NT2/D1 (cell line): ENCODE data around the gene SVIP.
A peak's percentile ranks its signal among the peaks of the same experiment; 100 is the strongest.

ENCODE experiments used
- DNase-seq: peaks from one replicate; pipeline ENCODE4 v3.0.0-alpha.2; 2011; ENCODE audit warnings: low read depth, low spot score
- H3K27me3 ChIP-seq: 2 replicates; pipeline ENCODE4 v1.6.0; 2011; ENCODE audit warnings: mild to moderate bottlenecking; ENCODE audit not compliant: insufficient read length, insufficient read depth
- H3K36me3 ChIP-seq: 2 replicates; pipeline ENCODE4 v1.6.1; 2011; ENCODE audit warnings: mild to moderate bottlenecking, low read length, mixed read lengths; ENCODE audit not compliant: insufficient read depth, insufficient read length
- H3K4me1 ChIP-seq: 2 replicates; pipeline ENCODE4 v1.5.1; 2011; ENCODE audit not compliant: insufficient read depth, insufficient read length
- H3K4me3 ChIP-seq: 2 replicates; pipeline ENCODE4 v1.5.1; 2011; ENCODE audit warnings: low read depth; ENCODE audit not compliant: insufficient read length
- H3K9ac ChIP-seq: 2 replicates; pipeline ENCODE4 v1.6.0; 2011; ENCODE audit warnings: low read depth; ENCODE audit not compliant: insufficient read length
- H3K9me3 ChIP-seq: 2 replicates; pipeline ENCODE4 v1.5.1; 2011; ENCODE audit warnings: mild to moderate bottlenecking, low read length; ENCODE audit not compliant: insufficient read depth
- SUZ12 ChIP-seq: IDR thresholded peaks from 2 replicates; pipeline ENCODE4 v1.6.1; 2011; ENCODE audit not compliant: insufficient read length, insufficient read depth; ENCODE audit errors: extremely low read depth
- YY1 ChIP-seq: IDR thresholded peaks from 2 replicates; pipeline ENCODE4 v1.6.1; 2011; ENCODE audit not compliant: insufficient read length, insufficient read depth
- ZNF274 ChIP-seq: IDR thresholded peaks from 2 replicates; pipeline ENCODE4 v1.6.1; 2011; ENCODE audit warnings: mild to moderate bottlenecking, low read depth, low read length

SVIP gene

DNA sequence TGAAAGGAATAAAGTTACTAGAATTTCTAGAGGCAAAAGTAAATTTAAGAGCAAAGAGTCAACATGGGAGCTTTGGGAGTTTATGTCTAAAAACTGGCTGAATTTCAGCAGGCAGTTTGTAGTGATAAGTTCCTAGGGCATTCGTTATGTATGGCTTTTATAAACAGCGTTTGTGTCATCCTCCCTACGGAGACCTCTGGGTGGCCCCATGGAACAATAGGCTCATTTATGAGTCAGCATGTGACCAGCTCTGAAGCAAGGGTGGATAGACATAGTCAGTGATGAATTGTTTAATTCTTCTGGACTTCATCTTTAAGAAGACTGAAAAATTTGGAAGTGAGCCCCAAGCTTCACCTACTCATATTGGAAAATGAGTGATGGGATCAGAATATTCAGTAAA, 37.1 kb downstream of the SVIP start:
- H3K4me3 ChIP-seq, result no peak overlapping the region
- TF ChIP-seq YY1, result no peak
- H3K36me3 ChIP-seq, result no peaks in the 10 kb centered on the region
- DNase-seq, result no peak
- no peaks in the 10 kb centered on the region for H3K4me1 ChIP-seq
- H3K9me3 ChIP-seq, result no peaks in the 10 kb centered on the region
- no peaks in the 10 kb centered on the region for H3K27me3 ChIP-seq
- H3K9ac ChIP-seq, result no peak overlapping the region

DNA sequence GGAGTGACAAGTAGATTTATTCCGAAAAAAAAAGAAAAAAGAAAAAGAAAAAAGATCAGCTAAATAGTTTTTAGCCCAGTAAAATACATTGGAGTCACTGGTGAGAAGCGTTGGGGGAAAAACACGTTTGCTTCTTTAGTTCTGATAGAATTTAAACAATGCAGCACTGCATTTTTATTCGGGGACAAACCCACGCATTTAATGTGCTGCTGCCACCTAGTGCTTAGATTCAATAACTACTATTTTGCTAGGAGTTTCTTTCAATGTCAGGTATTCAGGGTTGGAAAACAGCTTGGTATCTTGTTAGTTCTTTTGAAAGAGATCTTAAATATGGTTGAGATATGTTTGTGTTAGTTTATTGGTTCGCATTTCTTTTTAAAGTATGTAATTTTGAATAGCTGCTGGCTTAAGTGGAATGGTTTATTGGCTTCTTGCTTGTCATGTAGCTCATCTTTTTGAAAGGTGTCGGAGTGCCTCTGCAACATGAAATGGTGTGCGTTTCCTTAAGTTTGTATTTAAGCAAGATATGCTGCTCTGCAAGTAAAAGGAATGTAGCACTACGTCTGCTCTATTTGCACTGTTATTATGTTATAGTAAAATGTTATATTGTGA, 41.9 kb downstream of the SVIP start:
- Histone ChIP-seq H3K27me3 (no peaks in the 10 kb centered on the region), H3K9ac (no peak overlapping the region), H3K9me3 (no peaks in the 10 kb centered on the region), H3K4me1 (no peaks in the 10 kb centered on the region), H3K36me3 (no peaks in the 10 kb centered on the region), H3K4me3 (no peak overlapping the region)
- peak; percentile 6 for DNase-seq
- TF ChIP-seq ZNF274, result no peak
- no peak for TF ChIP-seq SUZ12
- no peak for TF ChIP-seq YY1

DNA sequence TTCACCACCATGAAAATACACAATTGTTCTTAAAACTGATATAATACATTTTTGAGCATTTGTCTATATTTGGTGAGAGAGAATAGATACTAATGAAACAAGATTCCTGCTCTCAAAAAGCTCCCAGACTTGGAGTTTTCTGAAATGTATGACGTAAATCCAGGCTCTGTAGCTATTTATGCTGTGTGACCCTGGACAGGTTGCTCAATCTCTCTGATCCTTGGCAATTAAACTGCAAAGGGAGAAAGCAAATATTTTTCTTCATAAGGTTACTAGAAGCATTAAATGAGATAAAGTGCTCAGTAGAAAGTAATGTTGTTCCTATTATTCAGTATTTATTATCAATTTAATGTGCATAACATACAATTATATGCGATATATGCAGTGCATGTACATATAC, 42.5 kb downstream of the SVIP start:
- Histone ChIP-seq H3K4me3 (no peak overlapping the region), H3K4me1 (no peaks in the 10 kb centered on the region), H3K9ac (no peak overlapping the region), H3K36me3 (no peaks in the 10 kb centered on the region), H3K9me3 (no peaks in the 10 kb centered on the region), H3K27me3 (no peaks in the 10 kb centered on the region)
- TF ChIP-seq ZNF274 (no peak), SUZ12 (no peak), YY1 (no peak)
- no peak for DNase-seq

DNA sequence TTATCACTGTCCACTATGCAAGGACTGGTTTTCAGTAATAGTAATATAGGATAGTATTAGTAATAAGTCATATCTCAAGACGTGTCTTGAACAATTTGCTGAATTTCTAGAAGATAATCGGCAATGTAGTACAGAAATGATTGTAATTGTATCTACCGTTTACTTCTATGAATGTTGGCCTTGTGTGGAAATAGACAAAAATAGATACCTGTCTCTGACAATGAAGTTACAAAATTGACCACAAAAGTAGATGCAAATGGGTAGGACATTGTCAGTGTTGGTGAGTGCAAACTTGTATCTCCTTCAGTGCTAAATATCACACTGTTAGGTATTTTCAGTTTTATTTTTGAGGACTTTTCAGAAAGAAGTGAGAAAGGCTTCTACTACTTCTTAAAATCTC, 43.1 kb downstream of the SVIP start:
- Histone ChIP-seq H3K9me3 (no peaks in the 10 kb centered on the region), H3K36me3 (no peaks in the 10 kb centered on the region), H3K9ac (no peak overlapping the region), H3K27me3 (no peaks in the 10 kb centered on the region), H3K4me3 (no peak overlapping the region), H3K4me1 (no peaks in the 10 kb centered on the region)
- DNase-seq, result no peak
- TF ChIP-seq YY1, result no peak
- TF ChIP-seq SUZ12, result no peak
- no peak for TF ChIP-seq ZNF274

DNA sequence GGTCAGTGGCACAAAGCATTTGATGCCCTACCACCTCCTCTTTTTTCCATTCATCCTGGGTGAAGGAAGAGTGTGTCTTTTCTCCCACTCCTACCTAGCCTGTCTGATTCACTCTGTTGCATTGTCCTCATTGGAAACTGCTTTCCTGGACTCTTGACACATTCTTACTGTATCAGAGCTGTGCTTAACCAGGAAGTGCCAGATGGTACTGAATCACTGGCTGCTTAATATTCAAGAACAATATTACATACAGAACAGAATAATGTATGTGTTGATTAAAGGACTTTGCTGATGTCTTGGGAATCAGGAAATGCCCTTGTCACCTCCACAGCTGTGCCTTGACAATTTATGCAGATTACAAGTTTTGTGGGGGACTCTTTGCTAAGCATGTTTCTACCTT, 44.4 kb downstream of the SVIP start:
- no peaks in the 10 kb centered on the region for H3K4me1 ChIP-seq
- H3K36me3 ChIP-seq, result no peaks in the 10 kb centered on the region
- no peak for TF ChIP-seq ZNF274
- no peak for TF ChIP-seq YY1
- no peak for TF ChIP-seq SUZ12
- no peaks in the 10 kb centered on the region for H3K27me3 ChIP-seq
- H3K9me3 ChIP-seq, result no peaks in the 10 kb centered on the region
- DNase-seq, result no peak
- no peak overlapping the region for H3K9ac ChIP-seq
- H3K4me3 ChIP-seq, result no peak overlapping the region

DNA sequence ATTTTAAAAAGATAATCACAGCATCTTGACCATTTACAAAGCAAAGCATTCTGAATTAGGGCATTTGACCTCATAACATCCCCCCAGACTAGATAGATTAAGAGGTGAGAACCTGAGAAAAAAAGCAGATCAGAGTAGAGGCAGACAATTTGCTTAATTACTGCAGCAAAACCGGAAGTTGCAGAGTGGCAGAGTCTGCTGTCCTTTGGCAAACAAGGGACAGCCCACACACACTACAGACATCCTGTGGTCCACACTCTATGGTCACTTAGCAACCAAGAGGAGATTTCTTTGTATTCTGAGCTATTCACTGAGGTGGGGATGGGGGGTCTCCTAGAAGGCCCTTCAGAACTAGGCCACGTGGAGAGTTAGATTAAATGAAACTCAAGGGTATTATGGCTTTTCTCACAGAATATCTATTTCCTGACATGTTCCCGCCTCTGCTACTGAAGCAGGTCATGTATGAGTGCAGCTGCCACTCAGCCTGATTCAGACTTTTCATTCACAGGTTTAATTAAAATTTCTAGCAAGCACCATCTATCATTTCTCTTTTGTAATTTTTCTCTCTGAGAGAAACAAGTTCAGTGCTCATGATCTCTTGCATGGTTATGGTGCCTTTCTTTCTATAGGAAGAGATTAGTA, 48.5 kb downstream of the SVIP start:
- no peak for TF ChIP-seq ZNF274
- TF ChIP-seq SUZ12, result no peak
- H3K27me3 ChIP-seq, result no peaks in the 10 kb centered on the region
- no peaks in the 10 kb centered on the region for H3K4me1 ChIP-seq
- no peak for DNase-seq
- H3K4me3 ChIP-seq, result no peak overlapping the region
- H3K36me3 ChIP-seq, result no peaks in the 10 kb centered on the region
- H3K9me3 ChIP-seq, result no peaks in the 10 kb centered on the region
- H3K9ac ChIP-seq, result no peak overlapping the region

DNA sequence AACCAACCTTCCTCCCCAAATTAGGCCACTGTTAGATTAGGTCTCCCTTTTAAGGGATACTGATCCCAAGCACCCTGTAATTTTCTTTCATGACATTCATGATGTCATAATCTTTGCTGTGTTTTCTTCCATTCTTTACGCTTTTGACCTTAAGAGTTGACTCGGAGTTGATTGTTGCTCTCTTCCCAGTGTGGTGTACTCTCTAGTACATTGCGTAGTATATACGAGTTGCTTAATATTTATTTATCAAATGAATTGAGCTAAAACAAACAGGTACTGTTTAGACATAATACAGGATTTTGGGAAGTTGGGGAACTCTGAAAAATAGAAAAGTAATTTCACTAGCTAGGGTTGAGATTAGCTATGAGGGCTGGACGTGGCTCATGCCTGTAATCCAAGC, 49.8 kb downstream of the SVIP start:
- no peak for DNase-seq
- Histone ChIP-seq H3K4me3 (no peak overlapping the region), H3K9ac (no peak overlapping the region), H3K36me3 (no peaks in the 10 kb centered on the region), H3K4me1 (no peaks in the 10 kb centered on the region), H3K27me3 (no peaks in the 10 kb centered on the region), H3K9me3 (no peaks in the 10 kb centered on the region)
- TF ChIP-seq SUZ12, result no peak
- TF ChIP-seq ZNF274, result no peak
- TF ChIP-seq YY1, result no peak

DNA sequence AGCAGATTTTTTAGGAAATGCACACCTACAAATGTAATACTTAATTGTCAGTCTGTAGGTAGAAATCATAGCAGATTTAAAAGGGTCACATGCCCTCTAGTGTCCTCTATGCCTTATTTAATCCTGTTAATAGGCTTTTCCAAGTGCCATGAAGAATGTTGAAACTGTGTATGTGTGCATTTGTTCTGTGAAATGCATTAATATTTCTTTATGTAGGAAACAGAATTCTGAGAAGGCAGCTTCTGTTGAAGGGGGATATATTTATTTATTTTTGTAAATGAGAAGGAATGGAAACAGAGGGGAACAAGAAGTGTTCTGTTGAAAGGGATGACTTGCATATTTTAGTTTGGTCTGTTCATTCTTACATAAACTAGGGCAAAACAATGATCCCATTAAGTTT, 51.0 kb downstream of the SVIP start:
- H3K4me3 ChIP-seq, result no peak overlapping the region
- no peaks in the 10 kb centered on the region for H3K36me3 ChIP-seq
- no peak for TF ChIP-seq SUZ12
- no peak for TF ChIP-seq YY1
- TF ChIP-seq ZNF274, result no peak
- no peaks in the 10 kb centered on the region for H3K4me1 ChIP-seq
- no peak for DNase-seq
- H3K27me3 ChIP-seq, result no peaks in the 10 kb centered on the region
- no peak overlapping the region for H3K9ac ChIP-seq
- H3K9me3 ChIP-seq, result no peaks in the 10 kb centered on the region
